H1 (cell line): ENCODE data around the gene BUD13. TPM values are rescaled to one million over a fixed set of nuclear protein-coding genes. Genes with fewer than 3 reads are reported as not detected.

Experiments used
- CTCF ChIA-PET: fragments of 300-600 bp; sonication (Branson Sonifier 250); formaldehyde crosslinking; loops from one replicate; lab custom pipeline; 2021; ENCODE audit not compliant: partially characterized antibody; lab: Charles Lee
- POLR2A ChIA-PET: fragments of 300-600 bp; sonication (Branson Sonifier 250); formaldehyde crosslinking; loops from one replicate; lab custom pipeline; 2021; ENCODE audit warnings: inconsistent platforms; ENCODE audit not compliant: partially characterized antibody; lab: Charles Lee
- DNase-seq, 2 experiments: peaks; one replicate each; pipeline versions ENCODE4 v3.0.0 to v3.0.0-alpha.2; 2010 to 2022; ENCODE audit warnings: low spot score in 2 of 2, low read depth in 1 of 2, mixed read lengths in 1 of 2
- FAIRE-seq: peaks from 2 replicates; lab custom pipeline; 2011; peaks lifted over from hg19 to GRCh38; lab: Jason Lieb, UNC
- H2AFZ ChIP-seq: 2 replicates; pipeline ENCODE4 v1.8.1; 2012; ENCODE audit warnings: low read length, inconsistent platforms
- H2AK5ac ChIP-seq: 2 replicates; pipeline ENCODE4 v1.6.1; 2013; ENCODE audit warnings: low read depth, low read length
- H2BK120ac ChIP-seq: replicated peaks from 2 replicates; pipeline ENCODE3; 2013; ENCODE audit warnings: low read depth, low read length, inconsistent platforms
- H2BK12ac ChIP-seq: 2 replicates; pipeline ENCODE4 v1.6.1; 2013; ENCODE audit warnings: low read depth, low read length
- H2BK15ac ChIP-seq: 2 replicates; pipeline ENCODE4 v1.6.1; 2013; ENCODE audit warnings: low read length
- H2BK20ac ChIP-seq: 2 replicates; pipeline ENCODE4 v1.6.1; 2013; ENCODE audit warnings: low read length
- H2BK5ac ChIP-seq: 2 replicates; pipeline ENCODE4 v1.6.1; 2013; ENCODE audit warnings: low read depth, low read length
- H3K14ac ChIP-seq: 2 replicates; pipeline ENCODE4 v1.6.1; 2013; ENCODE audit warnings: inconsistent platforms; ENCODE audit not compliant: insufficient read length
- H3K18ac ChIP-seq: 2 replicates; pipeline ENCODE4 v1.6.1; 2013; ENCODE audit warnings: low read length; ENCODE audit errors: extremely low read depth
- H3K23ac ChIP-seq: 2 replicates; pipeline ENCODE4 v1.6.1; 2013; ENCODE audit warnings: inconsistent platforms; ENCODE audit not compliant: insufficient read length
- H3K23me2 ChIP-seq: 2 replicates; pipeline ENCODE4 v1.6.1; 2013; ENCODE audit warnings: low read depth, low read length
- H3K27ac ChIP-seq: 2 replicates; pipeline ENCODE4 v1.6.1; 2011; ENCODE audit warnings: low read depth, low read length, inconsistent platforms
- H3K27me3 ChIP-seq, 4 experiments: replicated peaks in 1 of 4; 1 replicate in 1 of 4; 2 replicates in 3 of 4; pipeline versions ENCODE4 v1.6.1 to v1.8.1; 2011 to 2013; ENCODE audit warnings: low read length in 3 of 4, mild to moderate bottlenecking in 3 of 4, inconsistent platforms in 2 of 4, mixed read lengths in 2 of 4, moderate library complexity in 1 of 4; ENCODE audit not compliant: control insufficient read depth in 3 of 4, insufficient read depth in 3 of 4; ENCODE audit errors: extremely low read depth in 1 of 4
- H3K36me3 ChIP-seq, 4 experiments: 2 replicates each; pipeline versions ENCODE4 v1.6.1 to v1.8.1; 2011 to 2013; ENCODE audit warnings: mild to moderate bottlenecking in 4 of 4, low read length in 3 of 4, moderate library complexity in 2 of 4, control low read depth in 1 of 4, inconsistent platforms in 1 of 4; ENCODE audit not compliant: insufficient read depth in 4 of 4, control insufficient read depth in 2 of 4
- H3K4ac ChIP-seq: replicated peaks from 2 replicates; pipeline ENCODE3; 2013; ENCODE audit warnings: low read length, low read depth, mixed read lengths, inconsistent platforms; ENCODE audit not compliant: insufficient read length
- H3K4me1 ChIP-seq, 4 experiments: replicated peaks in 1 of 4; 1 replicate in 1 of 4; 2 replicates in 3 of 4; pipeline versions ENCODE4 v1.6.1 to v1.8.1; 2011 to 2013; ENCODE audit warnings: low read length in 3 of 4, inconsistent platforms in 2 of 4, mixed read lengths in 1 of 4; ENCODE audit not compliant: insufficient read depth in 4 of 4, control insufficient read depth in 3 of 4
- H3K4me2 ChIP-seq, 2 experiments: 2 replicates each; pipeline versions ENCODE4 v1.6.1 to v1.8.1; 2011 to 2013; ENCODE audit warnings: low read depth in 2 of 2, low read length in 2 of 2, control low read depth in 1 of 2, inconsistent platforms in 1 of 2, mild to moderate bottlenecking in 1 of 2; ENCODE audit not compliant: insufficient read depth in 1 of 2
- H3K4me3 ChIP-seq, 4 experiments: fragments of 200-600, 300-600 bp in 1 of 4; sonication (generic), shearing (Covaris generic), sonication (Bioruptor Twin) in 1 of 4; 2 replicates each; pipeline versions ENCODE4 v1.5.1 to v1.8.1; 2011 to 2016; ENCODE audit warnings: low read length in 4 of 4, low read depth in 3 of 4, control low read depth in 2 of 4, inconsistent platforms in 2 of 4, mild to moderate bottlenecking in 2 of 4, mixed read lengths in 1 of 4, moderate library complexity in 1 of 4; ENCODE audit not compliant: insufficient read depth in 2 of 4; ENCODE audit errors: extremely low read depth in 1 of 4
- H3K56ac ChIP-seq: replicated peaks from 2 replicates; pipeline ENCODE3; 2013; ENCODE audit warnings: low read depth, mild to moderate bottlenecking, mixed read lengths, low read length, inconsistent platforms; ENCODE audit not compliant: insufficient read length
- H3K79me1 ChIP-seq: 2 replicates; pipeline ENCODE4 v1.6.1; 2013; ENCODE audit warnings: low read depth, low read length, control low read depth
- H3K79me2 ChIP-seq, 2 experiments: 2 replicates each; pipeline versions ENCODE4 v1.6.1 to v1.8.1; 2012 to 2013; ENCODE audit warnings: low read length in 2 of 2, mild to moderate bottlenecking in 2 of 2, inconsistent platforms in 1 of 2; ENCODE audit not compliant: insufficient read depth in 2 of 2, control insufficient read depth in 1 of 2
- H3K9ac ChIP-seq, 4 experiments: replicated peaks in 1 of 4; 1 replicate in 1 of 4; 2 replicates in 3 of 4; pipeline versions ENCODE4 v1.6.1 to v1.8.1; 2011 to 2013; ENCODE audit warnings: low read depth in 3 of 4, low read length in 3 of 4, control low read depth in 2 of 4, mild to moderate bottlenecking in 2 of 4, moderate library complexity in 2 of 4, inconsistent platforms in 1 of 4; ENCODE audit errors: extremely low read depth in 1 of 4
- H3K9me3 ChIP-seq, 2 experiments: 2 replicates each; pipeline versions ENCODE4 v1.6.1 to v1.8.1; 2012 to 2013; ENCODE audit warnings: mild to moderate bottlenecking in 2 of 2, moderate library complexity in 2 of 2, control low read depth in 1 of 2, inconsistent platforms in 1 of 2, low read depth in 1 of 2, low read length in 1 of 2, mixed read lengths in 1 of 2; ENCODE audit not compliant: insufficient read depth in 2 of 2
- H4K20me1 ChIP-seq, 2 experiments: replicated peaks in 1 of 2; 2 replicates each; pipeline versions ENCODE3 to v1.8.1; 2011 to 2013; ENCODE audit warnings: inconsistent platforms in 2 of 2, low read length in 2 of 2, mild to moderate bottlenecking in 1 of 2; ENCODE audit not compliant: insufficient read depth in 2 of 2, control insufficient read depth in 1 of 2
- H4K5ac ChIP-seq: 2 replicates; pipeline ENCODE4 v1.6.1; 2013; ENCODE audit warnings: low read length, low read depth, mixed read lengths, inconsistent platforms; ENCODE audit not compliant: insufficient read length
- H4K8ac ChIP-seq: 2 replicates; pipeline ENCODE4 v1.8.0; 2013; ENCODE audit warnings: mild to moderate bottlenecking, moderate library complexity, low read length, inconsistent platforms; ENCODE audit not compliant: insufficient read depth; ENCODE audit errors: extremely low read depth
- H4K91ac ChIP-seq: replicated peaks from 2 replicates; pipeline ENCODE3; 2013; ENCODE audit warnings: low read length, mixed read lengths, inconsistent platforms; ENCODE audit not compliant: insufficient read length
- HDAC2 ChIP-seq, 2 experiments: fragments of 300-600 bp in 1 of 2; sonication (generic) in 1 of 2; IDR thresholded peaks; 2 replicates each; pipeline ENCODE4 v1.6.1; 2011 to 2012; ENCODE audit warnings: low read depth in 2 of 2, low read length in 2 of 2, mild to moderate bottlenecking in 2 of 2, moderate library complexity in 2 of 2, borderline replicate concordance in 1 of 2, inconsistent platforms in 1 of 2
- RBBP5 ChIP-seq: IDR thresholded peaks from 2 replicates; pipeline ENCODE4 v1.7.1; 2012; ENCODE audit warnings: low read depth, mild to moderate bottlenecking, inconsistent platforms, low read length, moderate library complexity, borderline replicate concordance
- SP4 ChIP-seq: IDR thresholded peaks from 2 replicates; pipeline ENCODE4 v1.6.1; 2012; ENCODE audit warnings: low read length, inconsistent platforms
- SUZ12 ChIP-seq: fragments of 200-600 bp; sonication (generic); IDR thresholded peaks from 2 replicates; pipeline ENCODE4 v1.6.1; 2012; ENCODE audit warnings: mild to moderate bottlenecking, inconsistent platforms, low read length, moderate library complexity, mixed read lengths
- TBP ChIP-seq: IDR thresholded peaks from 2 replicates; pipeline ENCODE4 v1.6.1; 2011; ENCODE audit warnings: low read depth, low read length, improper control_type of control experiment
- WGBS, 2 experiments: shearing (Covaris generic) in 1 of 2; methylation state at CpG; one replicate each; pipeline versions ENCODE4 v1.1.6 to v1.1.7; 2013 to 2015; ENCODE audit warnings: low lambda C conversion rate in 2 of 2, mixed read lengths in 2 of 2, inconsistent platforms in 1 of 2, low coverage in 1 of 2, missing lambda C conversion rate in 1 of 2; ENCODE audit not compliant: insufficient replicate concordance in 2 of 2, insufficient coverage in 1 of 2, insufficient read length in 1 of 2; ENCODE audit errors: extremely low coverage in 1 of 2, missing lambda C conversion rate in 1 of 2; 5-methylcytosine and 5-hydroxymethylcytosine counted together
- polyA plus RNA-seq, 7 experiments: library from polyadenylated mRNA; depleted of rRNA in 3 of 7; stranded (reverse) in 5 of 7; unstranded in 2 of 7; fragments of >200 nt in 5 of 7; fragments of 200-250 nt in 2 of 7; gene quantifications; 1 replicate in 5 of 7; 2 replicates in 1 of 7; 4 replicates in 1 of 7; pipeline versions ENCODE4 v1.2.1 to v1.2.3, GENCODE V29; 2011 to 2013; ENCODE audit warnings: missing spikeins in 2 of 7, mixed read lengths in 2 of 7
- total RNA-seq: library from RNA; stranded (reverse); fragmentation: NEBNext Ultra II Directional; extraction: Animal tissue kit (Norgen Biotek cat#: 25700); gene quantifications from 2 replicates; pipeline ENCODE4 v1.2.1, GENCODE V29; 2021

The BUD13 gene
- total and polyA plus RNA-seq, 2 of the 8 experiments (the other 6 are each of a cell fraction or from before 2014, with no cell fraction given), result 24.8 to 27.2 TPM

GRCh38 chr11:116778556-116778955, 5.8 kb upstream of the BUD13 start:
- Histone ChIP-seq H3K4me2 (no peak overlapping the region), H3K14ac (no peak overlapping the region), H4K8ac (no peak overlapping the region), H3K79me2 (no peaks in the 10 kb centered on the region), H3K23me2 (no peaks in the 10 kb centered on the region), H3K9me3 (no peaks in the 10 kb centered on the region), H4K5ac (no peak overlapping the region), H3K18ac (no peak overlapping the region), H3K23ac (no peak overlapping the region), H3K79me1 (no peaks in the 10 kb centered on the region), H3K4ac (no peak overlapping the region), H2BK120ac (no peak overlapping the region), H3K27ac (no peak overlapping the region), H2BK15ac (no peak overlapping the region), H2BK12ac (no peak overlapping the region), H3K4me1 (no peaks in the 10 kb centered on the region), H3K4me3 (no peak overlapping the region), H3K36me3 (peaks cover 32 to 66% (median 46%) of the 10 kb centered on the region in 4 experiments), H3K9ac (no peak overlapping the region), H3K27me3 (no peaks in the 10 kb centered on the region), H3K56ac (no peak overlapping the region), H2BK5ac (no peak overlapping the region), H2AK5ac (no peak overlapping the region), H4K91ac (no peak overlapping the region), H4K20me1 (peaks cover 2% of the 10 kb centered on the region in 2 experiments), H2BK20ac (no peak overlapping the region), H2AFZ (no peak overlapping the region)
- DNase-seq, result no peak
- POLR2A ChIA-PET, result interaction anchor here (0.6 to 2.6 kb wide), 3 partner anchors 9 to 64 kb away, joined by 4 to 7 read pairs (median 4); partner anchors contain the start of gene ZPR1
- CTCF ChIA-PET, result interaction anchor here (1.6 kb wide), 1 partner anchor 9 kb away, joined by 4 read pairs; the partner anchor contains the start of gene ZPR1
- FAIRE-seq, result no peak
- no peak for TF ChIP-seq RBBP5
- no peak for TF ChIP-seq SUZ12
- TF ChIP-seq HDAC2 (IDR thresholded peaks at IDR 0.05; ENCODE audit: borderline replicate concordance in 1 of 2, low read depth in 2 of 2, low read length in 2 of 2), result no peak
- no peak for TF ChIP-seq TBP
- TF ChIP-seq SP4, result no peak
- WGBS, 2 experiments, result 83% methylated on average over 4 of the region's 4 CpGs; no CpG with 5 or more reads in 1 of the 2 experiments
